ENCODE results near the gene ING5.

The ING5 gene

GRCh38 chr2:241690202-241690717 lies 11.6 kb upstream of the ING5 start:
- no peak for TF ChIP-seq FOXP2 (optimal IDR thresholded peaks at IDR 0.05; ENCODE audit: borderline replicate concordance, extremely low read depth, extremely low read length, insufficient read depth)
- no peak for TF ChIP-seq TAF1 (IDR thresholded peaks at IDR 0.05; ENCODE audit: borderline replicate concordance, insufficient read depth, low read length)
- no peak for TF ChIP-seq POLR2AphosphoS5 (IDR thresholded peaks at IDR 0.05; ENCODE audit: low read depth, low read length)
- TF ChIP-seq, protein P1, sequence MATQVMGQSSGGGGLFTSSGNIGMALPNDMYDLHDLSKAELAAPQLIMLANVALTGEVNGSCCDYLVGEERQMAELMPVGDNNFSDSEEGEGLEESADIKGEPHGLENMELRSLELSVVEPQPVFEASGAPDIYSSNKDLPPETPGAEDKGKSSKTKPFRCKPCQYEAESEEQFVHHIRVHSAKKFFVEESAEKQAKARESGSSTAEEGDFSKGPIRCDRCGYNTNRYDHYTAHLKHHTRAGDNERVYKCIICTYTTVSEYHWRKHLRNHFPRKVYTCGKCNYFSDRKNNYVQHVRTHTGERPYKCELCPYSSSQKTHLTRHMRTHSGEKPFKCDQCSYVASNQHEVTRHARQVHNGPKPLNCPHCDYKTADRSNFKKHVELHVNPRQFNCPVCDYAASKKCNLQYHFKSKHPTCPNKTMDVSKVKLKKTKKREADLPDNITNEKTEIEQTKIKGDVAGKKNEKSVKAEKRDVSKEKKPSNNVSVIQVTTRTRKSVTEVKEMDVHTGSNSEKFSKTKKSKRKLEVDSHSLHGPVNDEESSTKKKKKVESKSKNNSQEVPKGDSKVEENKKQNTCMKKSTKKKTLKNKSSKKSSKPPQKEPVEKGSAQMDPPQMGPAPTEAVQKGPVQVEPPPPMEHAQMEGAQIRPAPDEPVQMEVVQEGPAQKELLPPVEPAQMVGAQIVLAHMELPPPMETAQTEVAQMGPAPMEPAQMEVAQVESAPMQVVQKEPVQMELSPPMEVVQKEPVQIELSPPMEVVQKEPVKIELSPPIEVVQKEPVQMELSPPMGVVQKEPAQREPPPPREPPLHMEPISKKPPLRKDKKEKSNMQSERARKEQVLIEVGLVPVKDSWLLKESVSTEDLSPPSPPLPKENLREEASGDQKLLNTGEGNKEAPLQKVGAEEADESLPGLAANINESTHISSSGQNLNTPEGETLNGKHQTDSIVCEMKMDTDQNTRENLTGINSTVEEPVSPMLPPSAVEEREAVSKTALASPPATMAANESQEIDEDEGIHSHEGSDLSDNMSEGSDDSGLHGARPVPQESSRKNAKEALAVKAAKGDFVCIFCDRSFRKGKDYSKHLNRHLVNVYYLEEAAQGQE (IDR thresholded peaks at IDR 0.05; ENCODE audit: insufficient read depth in 1 of 2, low read depth in 2 of 2, low read length in 2 of 2): no peak
- TF ChIP-seq SIN3A (IDR thresholded peaks at IDR 0.05; ENCODE audit: borderline replicate concordance, insufficient read depth, low read length): no peak

- TF ChIP-seq POLR2AphosphoS5 (IDR thresholded peaks at IDR 0.05; ENCODE audit: low read depth, low read length) (no peak; the same call in 1 of the 2 replicates), SIN3A (IDR thresholded peaks at IDR 0.05; ENCODE audit: borderline replicate concordance, insufficient read depth, low read length) (no peak), TAF1 (IDR thresholded peaks at IDR 0.05; ENCODE audit: borderline replicate concordance, insufficient read depth, low read length) (no peak), FOXP2 (optimal IDR thresholded peaks at IDR 0.05; ENCODE audit: borderline replicate concordance, extremely low read depth, extremely low read length, insufficient read depth) (no peak)
- TF ChIP-seq, protein P1 (IDR thresholded peaks at IDR 0.05; ENCODE audit: insufficient read depth in 1 of 2, low read depth in 2 of 2, low read length in 2 of 2): no peak
Measured at GRCh38 chr2:241692448-241692847, 9.4 kb upstream of the ING5 start.

DNA sequence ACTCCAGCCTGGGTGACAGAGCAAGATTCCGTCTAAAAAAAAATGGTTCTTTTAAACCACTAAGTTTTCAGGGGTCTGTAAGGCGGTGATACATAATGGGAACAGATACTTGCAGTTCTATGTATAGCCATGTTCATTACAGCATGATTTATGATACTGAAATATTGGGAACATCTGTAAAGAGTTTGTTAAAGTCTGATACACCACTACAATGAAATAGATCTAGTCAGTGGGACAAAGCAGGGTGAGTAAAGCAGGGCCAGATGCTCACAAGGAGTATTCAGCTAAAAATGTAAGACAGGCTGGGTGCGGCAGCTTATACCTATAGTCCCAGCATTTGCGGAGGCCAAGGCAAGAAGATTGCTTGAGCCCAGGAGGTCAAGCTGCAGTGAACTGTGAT lies 6.2 kb upstream of the ING5 start:
- TF ChIP-seq SIN3A (IDR thresholded peaks at IDR 0.05; ENCODE audit: borderline replicate concordance, insufficient read depth, low read length): no peak
- no peak for TF ChIP-seq FOXP2 (optimal IDR thresholded peaks at IDR 0.05; ENCODE audit: borderline replicate concordance, extremely low read depth, extremely low read length, insufficient read depth)
- no peak for TF ChIP-seq POLR2AphosphoS5 (IDR thresholded peaks at IDR 0.05; ENCODE audit: low read depth, low read length)
- no peak for TF ChIP-seq TAF1 (IDR thresholded peaks at IDR 0.05; ENCODE audit: borderline replicate concordance, insufficient read depth, low read length)
- TF ChIP-seq, protein P1 (IDR thresholded peaks at IDR 0.05; ENCODE audit: insufficient read depth in 1 of 2, low read depth in 2 of 2, low read length in 2 of 2): no peak

- TF ChIP-seq POLR2AphosphoS5 (IDR thresholded peaks at IDR 0.05; ENCODE audit: low read depth, low read length): no peak
- no peak for TF ChIP-seq TAF1 (IDR thresholded peaks at IDR 0.05; ENCODE audit: borderline replicate concordance, insufficient read depth, low read length)
- TF ChIP-seq, protein P1 (IDR thresholded peaks at IDR 0.05; ENCODE audit: insufficient read depth in 1 of 2, low read depth in 2 of 2, low read length in 2 of 2): no peak
- no peak for TF ChIP-seq SIN3A (IDR thresholded peaks at IDR 0.05; ENCODE audit: borderline replicate concordance, insufficient read depth, low read length)
- TF ChIP-seq FOXP2 (optimal IDR thresholded peaks at IDR 0.05; ENCODE audit: borderline replicate concordance, extremely low read depth, extremely low read length, insufficient read depth): no peak
Measured at GRCh38 chr2:241701149-241701398, 765 bp upstream of the ING5 start.
